A172 (cell line): ENCODE results near the gene TMEM144. TPM values are rescaled to one million over a fixed set of nuclear protein-coding genes. Genes with fewer than 3 reads are reported as not detected.
"Not testable (repeated sequence)": the region's sequence is repeated elsewhere in the genome, so short reads cannot be mapped to it uniquely, and the experiment has no call there.

Experiments
- DNase-seq: peaks from one replicate; pipeline ENCODE4 v3.0.0-alpha.2; 2015; ENCODE audit warnings: low spot score
- total RNA-seq: library from RNA; depleted of rRNA; stranded (reverse); fragments of >200 nt; shearing (Covaris generic); gene quantifications from 2 replicates; pipeline ENCODE4 v1.2.3, GENCODE V29; 2014

TMEM144 gene
- total RNA-seq, 1 experiment from 2014 or later: 5.4 TPM

DNA sequence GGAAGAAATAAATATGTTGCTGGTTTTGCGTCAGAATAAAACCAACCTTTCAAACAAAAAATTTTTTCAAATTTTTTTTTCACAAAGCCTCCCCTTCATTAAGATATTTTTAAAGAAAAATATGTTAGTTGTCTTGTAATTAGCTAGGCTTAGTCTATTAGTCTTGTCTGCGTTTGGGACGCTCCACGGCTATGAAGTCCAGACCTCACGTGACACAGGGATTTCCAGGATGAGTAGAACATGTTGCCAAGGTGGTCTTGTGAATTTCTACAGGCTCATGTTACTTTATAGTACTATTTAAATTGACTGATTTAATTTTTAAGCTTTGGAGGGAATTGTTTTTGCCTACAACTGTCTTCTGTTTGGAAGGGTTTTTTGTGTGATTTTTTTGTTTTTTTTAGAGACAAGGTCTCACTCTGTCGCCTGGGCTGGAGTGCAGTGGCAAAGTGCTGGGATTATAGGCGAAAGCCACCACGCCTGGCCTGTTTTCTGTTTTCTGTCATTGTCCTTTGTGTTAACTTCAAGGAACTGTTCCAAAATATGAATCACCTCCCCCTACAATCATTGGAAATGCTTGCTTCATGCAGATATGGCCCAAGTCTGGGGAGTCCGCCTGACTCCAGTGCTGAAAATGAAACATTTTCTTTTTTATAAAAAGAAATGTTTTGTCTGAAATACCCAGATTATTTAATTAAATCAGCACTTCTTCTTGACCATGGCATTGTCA, 26.2 kb downstream of the TMEM144 start:
- no peak for DNase-seq

DNA sequence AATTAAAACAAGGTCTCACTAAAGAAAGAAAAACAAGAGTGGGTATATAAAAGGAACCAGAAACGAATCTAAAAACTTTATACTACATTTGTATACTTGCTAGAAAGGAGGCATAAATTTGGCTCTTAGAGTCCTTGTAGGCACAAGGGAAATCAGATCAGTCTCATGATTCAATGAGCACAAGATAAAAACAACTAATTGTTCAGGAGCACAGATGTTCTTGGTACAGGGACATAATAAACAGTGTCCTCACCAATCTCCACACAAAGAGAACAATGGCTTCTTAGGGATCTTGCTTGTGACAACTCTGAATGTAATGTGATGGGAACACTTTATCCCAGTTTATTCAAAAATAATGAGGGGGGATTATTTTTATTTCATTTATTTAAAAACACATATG, 28.3 kb downstream of the TMEM144 start:
- DNase-seq: no peak

DNA sequence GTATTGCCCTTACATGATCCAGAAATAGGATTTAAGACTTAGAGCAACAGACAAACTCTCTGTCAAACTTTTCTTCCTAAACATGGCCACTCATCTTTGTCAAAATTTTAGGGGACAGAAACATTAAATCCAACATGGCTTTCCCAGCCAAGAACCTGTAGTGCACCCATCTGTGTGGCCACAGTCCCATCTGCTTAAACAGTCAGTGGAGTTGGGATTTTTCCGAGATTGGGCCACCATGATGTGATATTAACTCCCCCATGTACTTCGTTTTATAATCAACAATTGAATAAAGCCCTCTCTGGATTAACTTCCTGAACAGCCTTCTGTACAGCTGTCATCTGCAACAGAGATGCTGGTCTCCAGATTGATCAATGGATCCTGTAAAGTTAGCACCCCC, 28.9 kb downstream of the TMEM144 start:
- no peak for DNase-seq

DNA sequence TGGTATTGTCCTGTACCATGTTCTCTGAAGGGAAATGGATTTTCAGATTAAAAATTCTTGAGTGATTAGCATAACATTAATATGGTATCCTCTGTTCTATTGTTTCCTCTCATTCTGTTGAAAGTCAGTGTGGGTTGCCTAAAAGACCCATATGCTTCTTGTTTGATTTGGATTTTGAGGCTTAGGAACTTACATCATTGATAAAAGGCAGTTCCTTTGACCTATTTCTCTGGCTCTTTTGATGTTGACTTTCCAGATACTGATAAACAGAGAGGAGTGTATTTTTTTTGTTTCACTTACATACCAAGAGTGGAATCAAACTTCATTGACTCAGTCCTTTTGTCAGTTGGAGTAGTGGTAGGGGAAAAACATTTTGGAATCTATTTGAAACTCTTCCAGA, 32.8 kb downstream of the TMEM144 start:
- DNase-seq: no peak

DNA sequence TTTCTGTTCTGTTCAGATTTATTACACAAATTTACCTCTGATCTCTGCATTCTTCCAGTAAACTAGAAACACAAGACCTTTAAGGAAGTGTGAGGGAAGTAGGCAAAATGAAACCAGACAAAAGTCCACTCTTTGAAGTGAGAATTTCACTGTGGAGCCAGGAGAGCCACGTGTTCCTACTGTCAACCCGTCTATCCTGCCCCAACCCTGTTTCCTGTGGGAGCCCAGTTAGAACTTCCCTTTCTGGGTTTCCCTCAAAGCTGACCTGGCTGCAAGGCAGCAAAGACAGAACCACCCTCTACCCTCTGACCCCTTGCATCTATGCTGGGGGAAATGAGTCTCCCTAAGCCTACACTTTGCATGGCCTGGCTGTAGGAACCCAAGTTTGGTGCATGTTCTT, 40.0 kb downstream of the TMEM144 start:
- no peak for DNase-seq

DNA sequence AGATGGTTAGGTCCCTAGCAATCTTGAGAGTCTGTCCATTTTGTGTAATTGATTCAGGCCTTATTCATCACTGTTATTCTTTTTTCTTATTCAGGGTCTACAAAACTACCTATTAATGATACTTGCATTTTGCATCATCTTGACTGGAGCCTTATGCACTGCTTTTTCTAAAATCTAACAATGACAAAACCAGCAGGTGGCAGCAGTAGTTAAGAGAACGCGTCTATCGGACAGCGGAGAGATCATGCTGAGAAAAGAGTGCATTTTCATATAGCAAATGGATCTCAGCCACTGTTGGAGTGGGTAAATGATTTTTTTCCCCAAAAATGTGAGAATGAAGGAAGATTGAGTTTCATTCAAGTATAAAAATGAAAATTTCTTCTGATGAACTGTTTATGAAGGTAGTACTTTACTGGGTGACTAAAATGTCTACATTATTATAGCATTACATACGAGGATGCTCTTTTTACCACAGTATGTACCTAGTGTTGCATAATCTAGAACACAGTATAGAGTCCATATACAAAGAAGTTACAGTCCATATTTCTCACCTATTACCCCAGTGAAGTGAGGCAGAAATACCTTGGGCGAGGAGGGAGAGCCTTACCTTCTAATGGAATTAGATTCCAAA, 43.2 kb downstream of the TMEM144 start:
- DNase-seq: peak; percentile 59

DNA sequence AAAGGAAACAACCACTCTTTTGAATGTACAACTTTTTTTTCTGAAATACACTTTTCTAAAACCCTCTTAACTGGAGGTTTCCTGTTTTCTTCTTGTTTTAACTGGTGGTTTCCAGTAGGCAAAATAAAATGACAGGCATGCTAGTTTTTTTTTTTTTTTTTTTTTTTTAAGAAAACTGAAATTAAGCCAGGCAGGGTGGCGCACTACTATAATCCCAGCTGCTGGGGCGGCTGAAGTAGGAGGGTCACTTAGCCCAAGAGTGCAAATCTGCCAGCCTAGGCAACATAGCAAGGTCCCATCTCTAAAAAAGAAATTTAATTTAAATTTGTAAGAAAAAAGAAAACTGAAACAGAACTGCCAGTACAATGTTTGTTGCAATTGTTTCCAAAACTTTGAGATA, 44.0 kb downstream of the TMEM144 start:
- no peak for DNase-seq

DNA sequence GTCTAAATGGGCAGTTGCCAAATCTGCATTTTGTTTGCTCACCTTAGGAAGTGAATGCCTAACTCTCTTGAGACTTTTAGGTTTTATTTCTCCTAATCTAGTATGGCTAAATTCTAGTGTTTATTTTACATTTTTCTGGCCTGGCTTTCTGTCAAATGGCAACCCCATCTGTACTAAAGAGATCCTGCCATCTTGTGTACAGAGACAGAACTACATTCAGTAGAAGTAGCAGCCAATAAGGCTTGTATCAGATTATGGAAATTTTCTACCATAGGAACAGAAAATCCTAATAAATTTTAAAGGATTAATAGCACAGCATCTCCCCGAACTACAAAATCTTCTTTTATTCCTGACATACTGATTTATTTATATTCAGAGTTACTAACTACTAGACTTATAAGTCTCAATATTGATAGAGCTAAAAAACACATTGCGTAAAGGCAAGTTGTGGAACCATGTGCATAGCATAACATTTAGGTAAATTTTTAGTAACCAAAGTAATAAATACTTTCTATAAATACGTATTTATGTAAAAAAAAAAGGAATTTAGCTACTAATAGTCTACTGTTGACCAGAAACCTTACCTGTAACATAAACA, 45.5 kb downstream of the TMEM144 start:
- DNase-seq: peak; percentile 39

DNA sequence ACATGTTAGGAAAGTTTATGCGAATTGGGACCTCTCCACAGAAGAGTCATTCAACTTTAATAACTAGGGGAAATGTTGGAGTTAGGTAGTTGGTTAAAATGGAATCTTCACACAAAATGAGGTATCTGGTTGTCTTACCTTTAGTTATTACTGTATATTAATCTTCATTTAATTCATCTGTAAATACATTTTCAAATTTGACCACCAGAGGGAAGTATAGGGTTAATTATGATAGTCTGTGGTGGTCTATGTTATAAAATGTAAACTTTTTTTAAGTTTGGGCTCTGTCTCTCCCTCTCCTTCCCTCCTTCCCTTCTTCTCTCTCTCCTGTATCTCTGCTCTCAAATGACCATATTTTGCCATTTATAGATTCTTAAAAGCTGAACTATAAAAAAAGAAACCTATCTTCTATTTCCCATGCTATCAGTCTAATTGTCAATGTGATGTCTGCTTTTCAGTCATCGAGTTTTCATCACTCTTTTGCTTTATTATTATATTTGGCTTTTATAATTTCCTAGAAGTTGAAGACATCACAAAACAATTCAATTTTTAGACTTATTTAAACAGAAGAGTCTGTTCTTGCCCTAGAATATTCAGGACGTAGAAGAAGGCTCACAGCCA, 49.8 kb downstream of the TMEM144 start:
- DNase-seq: peak; percentile 23

DNA sequence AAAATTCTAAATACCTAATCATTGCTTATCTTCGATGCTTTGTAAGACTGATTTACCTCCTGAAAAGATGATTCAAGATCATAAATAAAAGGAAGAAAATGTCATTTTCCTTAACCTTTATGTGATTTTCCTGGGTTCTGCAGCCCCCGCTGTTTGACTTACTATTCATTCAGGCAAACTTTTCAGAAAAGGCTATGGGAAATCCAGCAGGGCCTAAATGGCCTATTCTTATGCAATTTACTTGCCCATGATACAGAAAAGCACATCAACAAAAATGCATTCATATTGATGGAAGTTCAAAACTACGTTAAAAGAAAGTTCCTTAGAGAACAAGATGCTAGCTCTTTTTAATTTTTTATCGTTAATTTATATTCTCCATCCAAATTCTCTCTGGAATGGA, 51.2 kb downstream of the TMEM144 start:
- DNase-seq: no peak

DNA sequence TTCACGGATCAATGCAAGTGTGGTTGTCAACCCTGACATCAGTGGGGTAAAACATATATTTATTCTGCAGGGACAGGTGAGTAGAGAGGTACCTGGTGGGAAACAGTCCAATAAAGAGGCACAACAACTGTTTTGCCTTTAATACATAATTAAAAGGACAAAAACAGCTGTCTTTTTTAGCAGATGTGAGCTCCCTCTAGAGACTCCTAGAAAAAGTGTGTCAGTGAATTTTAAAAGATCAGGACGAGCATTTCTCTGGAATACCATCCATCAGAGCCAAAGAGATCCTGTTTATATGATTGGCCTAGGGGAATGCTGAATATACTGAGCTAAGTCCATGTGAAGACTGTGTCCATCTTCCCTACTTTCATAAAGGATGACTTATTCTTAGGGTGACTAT, 58.3 kb downstream of the TMEM144 start:
- no peak for DNase-seq

DNA sequence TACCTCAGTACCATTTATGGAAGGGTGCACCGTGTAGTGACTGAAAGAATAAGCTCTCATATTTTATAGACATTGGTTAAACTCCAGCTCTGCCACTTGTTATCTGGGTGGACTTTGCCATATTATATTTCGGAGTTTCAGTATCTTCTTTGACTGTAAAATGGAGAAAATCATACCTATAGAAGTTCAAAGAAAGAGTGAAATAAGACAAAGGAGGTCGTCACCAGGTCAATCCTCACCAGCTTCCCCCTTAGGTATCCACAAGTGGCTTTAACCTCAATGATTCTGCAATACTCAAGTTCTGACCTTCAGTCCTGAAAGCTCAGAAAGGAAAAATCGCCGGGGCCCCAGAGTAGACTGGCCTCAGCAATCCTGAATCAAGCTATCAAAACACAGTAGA, 64.3 kb downstream of the TMEM144 start:
- DNase-seq: no peak

DNA sequence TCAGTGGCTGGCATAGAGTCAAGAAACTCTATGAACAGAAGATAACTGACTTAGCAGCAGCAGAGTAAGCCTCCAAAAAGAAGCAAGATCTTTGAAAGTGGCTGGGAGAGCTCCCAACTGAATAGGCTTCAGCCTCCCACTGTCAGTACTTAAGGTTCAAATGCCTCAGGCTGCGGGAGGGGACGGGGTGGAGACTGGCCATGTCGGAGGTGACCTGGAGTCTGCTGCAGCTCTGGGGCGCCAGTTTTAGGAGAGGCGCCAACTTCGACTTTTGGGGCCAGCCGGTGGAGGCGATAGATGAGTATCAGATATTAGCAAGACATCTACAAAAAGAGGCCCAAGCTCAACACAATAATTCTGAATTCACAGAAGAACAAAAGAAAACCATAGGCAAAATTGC, 67.3 kb downstream of the TMEM144 start:
- no peak for DNase-seq

DNA sequence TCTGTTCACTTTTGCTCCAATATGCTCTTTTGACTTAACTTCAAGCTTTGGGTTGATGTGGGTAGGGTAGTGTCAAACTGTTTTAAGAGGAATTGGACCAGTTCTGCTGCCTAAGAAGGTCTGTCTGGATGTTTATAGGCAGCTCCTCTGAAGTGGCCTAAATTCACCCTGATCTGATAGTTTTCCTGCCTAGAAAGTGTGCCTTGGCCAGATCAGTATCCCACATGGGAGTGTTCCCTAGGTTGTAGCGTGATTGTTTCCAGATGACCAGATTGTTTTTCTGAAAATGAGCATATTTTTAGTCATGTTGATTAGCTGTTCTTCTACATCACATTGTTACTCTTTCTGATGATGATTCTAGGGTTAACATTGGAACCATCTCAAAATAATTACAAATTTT, 68.8 kb downstream of the TMEM144 start:
- not testable (repeated sequence) for DNase-seq

DNA sequence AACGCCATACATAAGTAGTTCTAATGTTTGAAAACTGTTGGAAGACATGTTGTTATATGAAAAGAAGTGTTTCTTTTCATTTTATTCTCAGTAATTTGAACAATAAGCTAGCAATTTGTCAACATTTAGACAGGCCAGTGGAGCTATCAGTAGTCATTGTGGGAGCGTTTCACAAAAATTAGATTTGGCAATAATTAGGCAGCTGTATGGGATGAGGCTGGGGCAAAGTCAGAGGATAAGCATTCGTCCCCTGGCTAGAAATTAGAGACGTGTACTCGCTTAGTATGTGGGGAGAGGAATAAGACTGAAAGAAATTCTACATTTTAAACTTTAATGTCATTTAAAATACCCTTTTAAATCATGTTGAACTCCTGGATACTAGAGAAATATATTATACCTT, 70.6 kb downstream of the TMEM144 start:
- no peak for DNase-seq

DNA sequence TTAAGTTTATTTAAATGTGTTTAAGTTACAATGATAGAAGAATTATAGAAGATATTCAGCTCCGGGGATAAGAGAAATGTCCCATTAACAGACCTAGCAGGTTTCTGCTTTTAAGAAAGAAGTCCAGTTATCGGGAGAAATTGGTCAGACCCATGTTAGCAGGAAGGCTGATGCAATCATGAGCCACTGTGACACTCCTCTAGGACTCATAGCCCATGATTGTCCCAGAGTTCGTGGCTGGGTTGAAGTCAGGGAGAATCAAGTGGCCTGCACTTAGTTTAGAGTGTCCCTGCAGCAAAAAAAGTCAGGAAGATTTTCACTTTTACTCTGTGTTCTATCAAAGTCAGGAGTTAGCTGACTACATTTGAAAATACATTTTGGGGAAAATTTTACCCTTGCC, 72.0 kb downstream of the TMEM144 start:
- no peak for DNase-seq

DNA sequence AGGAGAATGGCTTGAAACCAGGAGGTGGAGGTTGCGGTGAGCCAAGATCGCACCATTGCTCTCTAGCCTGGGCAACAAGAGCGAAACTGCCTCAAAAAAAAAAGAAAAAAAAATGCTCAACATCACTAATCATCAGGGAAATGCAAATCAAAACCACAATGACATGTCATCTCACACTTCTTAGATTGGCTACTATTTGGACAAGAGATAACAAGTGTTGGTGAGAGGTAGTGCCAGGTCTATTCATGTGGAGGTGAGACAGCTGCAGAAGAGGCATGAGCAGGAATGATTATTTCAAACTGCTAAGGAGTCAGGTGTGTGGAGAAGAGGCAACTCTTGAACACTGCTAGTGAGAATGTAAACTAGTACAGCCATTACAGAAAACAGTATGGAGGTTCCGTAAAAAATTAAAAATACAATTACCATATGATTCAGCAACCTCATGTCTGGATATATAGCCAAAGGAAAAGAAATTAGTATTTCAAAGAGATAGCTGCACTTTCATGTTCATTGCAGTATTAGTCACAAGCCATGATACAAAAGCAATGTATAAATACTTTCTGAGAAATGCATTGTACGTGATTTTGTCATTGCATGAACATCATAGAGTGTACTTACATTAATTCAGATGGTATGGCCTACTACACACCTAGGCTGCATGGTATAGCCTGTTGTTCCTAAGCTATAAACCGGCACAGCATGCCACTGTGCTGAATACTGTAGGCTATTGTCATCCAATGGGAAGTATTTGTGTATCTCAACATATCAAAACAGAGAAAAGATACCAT, 75.3 kb downstream of the TMEM144 start:
- no peak for DNase-seq

DNA sequence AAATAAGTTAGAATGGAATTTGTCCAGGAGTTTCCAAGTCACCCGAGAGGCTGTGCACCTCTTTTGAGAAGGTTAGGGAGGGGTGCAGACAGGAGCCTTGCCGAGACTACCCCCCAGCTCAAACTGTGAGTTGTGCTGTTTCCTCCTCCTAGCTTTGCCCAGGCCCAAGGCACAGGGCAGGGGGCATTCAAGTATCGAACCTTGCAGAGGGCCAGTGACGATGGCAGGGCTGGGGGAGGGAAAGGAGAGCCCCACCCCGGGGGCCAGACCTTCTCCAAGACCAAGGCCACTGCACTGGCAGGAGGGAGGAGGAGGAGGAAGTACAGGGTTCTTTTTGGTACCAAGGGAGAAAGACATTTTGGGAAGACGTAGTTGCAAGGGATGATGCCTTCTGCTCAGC, 80.6 kb downstream of the TMEM144 start:
- no peak for DNase-seq

DNA sequence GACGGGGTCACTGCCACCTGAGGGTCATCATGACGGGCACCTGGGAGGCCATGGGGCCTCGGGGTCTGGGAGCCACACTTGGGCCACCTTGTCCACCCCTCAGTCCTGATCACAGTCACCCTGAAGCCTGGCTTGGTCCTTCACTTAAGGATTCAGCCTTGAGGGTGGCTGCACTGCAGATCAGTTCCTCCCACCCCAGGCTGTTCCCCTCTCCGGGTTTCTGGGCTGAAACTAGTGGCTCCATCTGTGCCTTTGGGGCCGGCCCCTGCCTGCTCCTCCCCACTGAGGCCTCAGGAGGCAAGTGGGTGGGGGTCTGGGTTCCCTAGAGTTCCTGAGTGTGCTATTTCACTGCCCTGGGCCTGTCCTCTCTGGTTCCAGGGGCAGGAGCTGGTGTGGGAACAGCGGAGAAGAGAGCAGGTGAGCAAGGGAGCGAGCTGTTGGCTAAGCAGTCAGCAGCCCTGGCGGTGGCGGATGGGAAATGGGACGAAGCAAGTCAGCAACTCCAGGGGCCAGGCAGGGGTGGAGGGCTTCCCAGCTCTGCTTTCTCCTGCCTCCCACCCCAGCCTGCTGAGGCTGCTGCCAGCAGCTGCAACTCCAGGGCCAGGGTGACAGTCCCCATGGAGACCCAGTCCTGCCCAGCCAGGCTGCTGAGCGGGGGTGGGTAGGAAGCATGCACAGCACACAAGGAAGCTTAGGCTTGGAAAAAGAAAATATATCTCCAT, 81.2 kb downstream of the TMEM144 start:
- no peak for DNase-seq

DNA sequence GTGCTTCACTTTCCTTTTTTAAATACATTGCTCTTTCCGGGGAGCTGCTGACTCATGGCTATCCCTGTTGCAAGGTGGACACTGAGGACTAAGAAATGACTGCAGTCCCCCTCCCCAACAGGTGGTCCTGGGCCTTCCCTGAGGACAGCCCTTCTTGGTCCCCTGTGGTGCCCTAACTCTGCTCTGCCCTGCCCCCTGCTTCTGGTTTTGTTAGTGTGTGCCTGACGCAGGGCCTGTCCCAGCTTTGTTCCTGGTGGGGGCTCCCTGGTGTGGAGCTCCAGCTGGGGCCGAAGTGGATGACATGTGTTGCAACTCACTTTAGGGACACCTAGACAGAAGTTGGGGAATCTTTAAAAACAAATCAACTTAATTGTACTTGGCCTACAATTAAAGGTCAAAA, 81.9 kb downstream of the TMEM144 start:
- no peak for DNase-seq

DNA sequence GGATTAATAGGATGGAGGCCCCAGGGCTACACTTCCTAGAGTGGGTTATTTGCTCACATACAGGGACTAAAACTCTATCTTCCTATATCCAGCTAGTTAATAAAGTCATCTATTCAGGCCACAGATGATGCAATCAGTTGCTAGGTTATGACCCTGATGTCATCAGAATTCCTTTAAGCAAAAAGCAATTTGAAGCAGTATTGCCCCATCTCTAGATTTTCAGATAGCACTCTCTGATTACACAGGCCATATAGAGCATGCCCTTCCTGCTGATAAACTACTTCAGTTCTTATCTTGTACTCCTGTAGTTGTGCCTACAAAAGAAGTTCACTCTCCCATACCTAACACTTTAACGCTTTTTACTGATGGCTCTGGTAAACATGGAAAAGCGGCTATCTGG, 84.8 kb downstream of the TMEM144 start:
- no peak for DNase-seq
